Measurements from ENCODE around the gene CASKIN1.

CASKIN1 gene

DNA sequence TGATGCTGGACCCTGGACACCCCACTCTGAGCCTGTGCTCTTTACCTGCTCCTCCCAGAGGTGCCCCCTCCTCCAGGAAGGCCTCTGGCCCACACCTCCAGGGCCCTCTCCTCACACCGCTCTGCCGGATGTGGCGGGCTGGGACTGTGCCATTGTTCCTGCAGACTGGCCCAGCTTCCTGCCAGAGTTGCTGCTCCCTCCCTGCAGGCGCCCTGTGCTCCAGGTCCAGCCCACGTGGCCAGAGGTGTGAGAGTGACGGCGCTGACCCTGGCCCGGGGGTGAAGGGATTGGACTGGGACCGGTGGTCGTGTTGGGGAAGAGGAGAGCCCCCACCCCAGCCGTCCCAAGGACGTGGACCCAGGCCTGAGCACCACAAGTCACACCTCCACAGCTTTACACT lies 32.7 kb upstream of the CASKIN1 start:
- TF ChIP-seq POLR2A (IDR thresholded peaks at IDR 0.05; ENCODE audit: low read depth, low read length) = no peak
- no peak for FAIRE-seq

DNA sequence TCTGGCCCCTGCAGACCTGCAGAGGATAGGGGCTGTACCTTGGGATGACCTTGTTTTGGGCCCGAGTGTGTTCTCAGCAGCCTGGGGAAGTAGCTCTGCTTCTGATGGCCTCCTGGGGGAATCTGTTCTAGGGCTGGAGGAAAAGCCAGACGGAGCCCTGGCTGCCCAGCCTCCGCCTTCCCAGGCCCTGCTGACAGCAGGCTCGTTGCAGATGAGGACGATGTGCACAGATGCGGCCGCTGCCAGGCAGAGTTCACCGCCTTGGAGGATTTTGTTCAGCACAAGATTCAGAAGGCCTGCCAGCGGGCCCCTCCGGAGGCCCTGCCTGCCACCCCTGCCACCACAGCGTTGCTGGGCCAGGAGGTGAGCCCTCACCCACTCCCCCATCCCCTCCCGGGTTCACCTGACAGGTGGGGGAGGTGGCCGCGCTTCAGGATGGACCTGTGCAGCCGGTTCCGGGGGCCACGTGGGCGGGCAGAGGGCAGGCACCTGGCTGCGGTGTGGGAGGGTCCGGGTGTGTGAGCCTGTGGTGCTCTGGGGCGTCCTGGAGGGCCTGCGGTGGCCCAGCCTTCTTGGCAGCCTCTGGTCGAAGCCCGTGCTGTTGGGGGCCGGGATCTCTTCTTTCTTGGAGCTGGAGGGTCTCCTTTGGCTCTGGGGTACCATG lies 31.9 kb upstream of the CASKIN1 start:
- FAIRE-seq (no peak), DNase-seq (ENCODE audit: insufficient read length, low spot score) (no peak)

More for the DNA sequence above, 32.7 kb upstream of the CASKIN1 start:
- DNase-seq (ENCODE audit: insufficient read length, low spot score) = no peak

DNA sequence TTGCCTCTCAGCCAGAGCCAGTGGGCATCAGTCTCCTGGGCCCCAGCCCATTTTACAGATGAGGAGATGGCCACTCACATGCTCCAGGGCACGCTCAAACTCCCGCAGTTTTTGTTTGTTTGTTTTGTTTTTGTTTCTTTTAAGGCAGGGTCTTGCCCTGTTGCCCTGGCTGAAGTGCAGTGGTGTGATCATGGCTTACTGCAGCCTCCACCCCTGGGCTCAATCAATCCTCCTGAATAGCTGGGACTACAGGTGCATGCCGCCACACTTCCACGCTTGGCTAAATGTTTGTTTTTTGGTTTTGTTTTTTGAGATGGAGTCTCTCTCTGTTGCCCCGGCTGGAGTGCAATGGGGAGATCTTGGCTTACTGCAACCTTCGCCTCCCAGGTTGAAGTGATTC lies 30.5 kb upstream of the CASKIN1 start:
- DNase-seq (ENCODE audit: insufficient read length, low spot score) (no peak), FAIRE-seq (no peak)
- TF ChIP-seq POLR2A (IDR thresholded peaks at IDR 0.05; ENCODE audit: low read depth, low read length) = no peak

More for the DNA sequence above, 31.9 kb upstream of the CASKIN1 start:
- no peak for TF ChIP-seq POLR2A (IDR thresholded peaks at IDR 0.05; ENCODE audit: low read depth, low read length)

DNA sequence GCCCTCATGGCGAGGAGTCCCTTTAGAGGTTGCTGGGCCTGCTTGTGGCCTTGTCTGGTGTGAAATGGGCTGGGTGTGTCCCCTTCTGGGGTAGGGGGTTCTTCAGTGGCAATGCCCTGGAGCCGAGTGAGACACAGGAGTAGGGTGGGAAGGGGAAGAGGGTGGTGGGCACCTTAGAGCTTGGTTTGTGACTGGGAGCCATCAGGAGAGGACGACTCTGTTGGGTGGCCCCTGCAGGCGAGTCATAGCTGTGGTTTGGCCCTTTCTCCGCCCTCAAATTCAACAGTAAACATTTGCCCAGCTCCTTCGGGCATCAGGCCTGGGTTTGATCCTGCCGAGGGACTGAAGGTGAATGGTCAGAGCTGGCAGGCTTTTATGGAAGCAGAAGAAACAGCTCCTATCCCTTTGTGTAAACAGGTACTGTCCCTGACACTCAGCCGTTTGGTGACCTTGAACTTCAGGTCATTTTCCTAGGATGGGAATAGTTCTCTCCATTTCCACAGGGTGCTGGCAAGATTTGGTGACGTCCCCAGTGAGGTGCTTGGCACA lies 29.9 kb upstream of the CASKIN1 start:
- TF ChIP-seq POLR2A (IDR thresholded peaks at IDR 0.05; ENCODE audit: low read depth, low read length) = no peak
- FAIRE-seq = no peak
- peak; percentile 86 for DNase-seq (ENCODE audit: insufficient read length, low spot score)

DNA sequence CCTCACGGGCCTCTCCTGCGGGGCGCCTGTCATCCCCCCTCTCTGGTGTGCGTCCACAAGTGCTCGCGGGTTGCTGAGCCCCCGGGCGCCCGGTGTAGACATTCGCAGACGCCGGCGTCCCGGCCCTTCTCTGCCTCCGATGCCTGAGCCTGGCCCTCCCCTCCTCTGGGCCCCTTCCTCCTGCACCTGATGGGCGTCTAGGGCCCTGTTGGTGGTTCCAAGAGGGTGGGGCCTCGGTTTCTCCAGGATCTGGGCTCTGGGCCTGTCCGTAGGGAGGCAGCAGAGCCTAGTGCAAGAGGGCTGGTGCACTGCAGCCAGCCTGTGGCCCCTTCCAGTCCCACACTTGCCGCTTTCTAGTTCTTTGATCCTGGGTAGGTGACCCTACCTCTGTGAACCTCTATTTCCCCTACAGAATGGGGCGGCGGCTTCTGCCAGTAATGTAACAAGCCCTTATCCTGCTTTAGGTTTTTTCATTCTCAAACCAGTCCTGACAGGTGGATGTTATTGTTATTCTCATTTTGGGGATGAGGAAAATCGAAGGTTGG lies 27.6 kb upstream of the CASKIN1 start:
- no peak for DNase-seq (ENCODE audit: insufficient read length, low spot score)
- TF ChIP-seq POLR2A (IDR thresholded peaks at IDR 0.05; ENCODE audit: low read depth, low read length) = no peak
- FAIRE-seq = no peak

DNA sequence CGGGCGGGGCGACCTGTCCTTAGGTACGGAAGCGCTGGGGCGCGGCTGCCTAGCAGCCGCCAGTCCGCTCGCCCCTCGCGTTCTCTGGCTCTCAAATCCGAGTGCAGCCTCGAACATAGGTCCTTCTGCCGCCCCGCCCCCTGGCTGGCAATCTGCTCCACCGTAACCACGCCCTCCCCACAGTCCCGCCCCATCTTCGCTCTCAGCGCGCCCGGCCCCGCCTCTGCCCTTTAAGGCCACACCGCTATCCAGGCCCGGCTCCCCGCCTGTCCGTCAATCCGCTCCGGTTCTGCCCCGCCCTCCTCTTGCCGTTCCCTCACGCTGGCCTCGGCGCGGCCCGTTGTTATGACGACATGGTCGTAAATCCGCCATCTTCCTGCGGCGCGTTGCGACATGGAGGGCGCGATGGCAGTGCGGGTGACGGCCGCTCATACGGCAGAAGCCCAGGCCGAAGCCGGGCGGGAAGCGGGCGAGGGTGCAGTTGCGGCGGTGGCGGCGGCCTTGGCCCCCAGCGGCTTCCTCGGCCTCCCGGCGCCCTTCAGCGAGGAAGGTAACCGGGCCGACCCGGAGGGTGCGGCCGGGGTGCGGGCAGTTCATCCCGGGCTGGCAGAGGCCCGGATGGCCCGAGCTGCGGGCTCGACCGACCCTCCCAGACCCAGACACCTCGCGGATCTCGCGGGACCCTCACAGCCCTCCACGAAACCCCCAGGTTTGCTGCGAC lies 27.0 kb upstream of the CASKIN1 start, which contains the start of gene E4F1:
E4F1 (plus strand) TSS at position 371 of the 721 bp plus-strand sequence; CDS start at position 394, 23 bp downstream.
- peak; percentile 20 for FAIRE-seq
- peak; percentile 99 for DNase-seq (ENCODE audit: insufficient read length, low spot score)

DNA sequence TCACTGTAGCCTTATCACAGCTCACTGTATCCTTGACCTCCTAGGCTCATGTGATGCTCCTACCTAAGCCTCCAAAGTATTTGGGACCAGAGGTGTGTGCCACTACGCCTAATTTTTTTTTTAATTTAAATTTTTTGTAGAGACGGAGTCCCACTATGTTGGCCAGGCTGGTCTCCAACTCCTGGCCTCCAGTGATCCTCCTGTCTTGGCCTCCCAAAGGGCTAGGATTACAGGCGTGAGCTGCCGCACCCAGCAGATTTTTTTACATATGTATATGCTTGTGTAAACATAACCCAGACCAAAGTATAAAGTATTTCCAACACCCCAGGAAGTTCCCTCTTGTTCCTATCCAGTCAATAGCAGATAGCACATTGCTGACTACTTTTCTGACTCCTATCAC lies 19.9 kb upstream of the CASKIN1 start:
- FAIRE-seq (no peak), DNase-seq (ENCODE audit: insufficient read length, low spot score) (no peak)
- TF ChIP-seq POLR2A (IDR thresholded peaks at IDR 0.05; ENCODE audit: low read depth, low read length) = no peak

More for the DNA sequence above, 27.0 kb upstream of the CASKIN1 start, which contains the start of gene E4F1:
- TF ChIP-seq POLR2A (IDR thresholded peaks at IDR 0.05; ENCODE audit: low read depth, low read length) = peak; percentile 98

DNA sequence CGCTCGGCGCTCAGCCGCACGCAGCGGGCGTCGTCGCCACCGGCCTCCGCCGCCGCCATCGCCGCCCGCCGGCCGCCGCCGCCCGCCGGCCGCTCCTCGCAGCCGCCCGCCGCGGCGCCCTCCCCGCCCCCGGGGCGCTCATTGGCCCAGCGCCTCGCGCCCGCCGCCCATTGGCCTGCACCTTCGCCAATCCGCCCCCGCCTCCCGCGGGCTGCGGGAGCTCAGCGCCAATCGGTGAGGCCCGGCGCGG lies 18.2 kb upstream of the CASKIN1 start, which contains the start of gene PGP:
PGP (minus strand) TSS at position 122 of the 250 bp plus-strand sequence; CDS start at position 59, 63 bp downstream.
- no peak for FAIRE-seq

DNA sequence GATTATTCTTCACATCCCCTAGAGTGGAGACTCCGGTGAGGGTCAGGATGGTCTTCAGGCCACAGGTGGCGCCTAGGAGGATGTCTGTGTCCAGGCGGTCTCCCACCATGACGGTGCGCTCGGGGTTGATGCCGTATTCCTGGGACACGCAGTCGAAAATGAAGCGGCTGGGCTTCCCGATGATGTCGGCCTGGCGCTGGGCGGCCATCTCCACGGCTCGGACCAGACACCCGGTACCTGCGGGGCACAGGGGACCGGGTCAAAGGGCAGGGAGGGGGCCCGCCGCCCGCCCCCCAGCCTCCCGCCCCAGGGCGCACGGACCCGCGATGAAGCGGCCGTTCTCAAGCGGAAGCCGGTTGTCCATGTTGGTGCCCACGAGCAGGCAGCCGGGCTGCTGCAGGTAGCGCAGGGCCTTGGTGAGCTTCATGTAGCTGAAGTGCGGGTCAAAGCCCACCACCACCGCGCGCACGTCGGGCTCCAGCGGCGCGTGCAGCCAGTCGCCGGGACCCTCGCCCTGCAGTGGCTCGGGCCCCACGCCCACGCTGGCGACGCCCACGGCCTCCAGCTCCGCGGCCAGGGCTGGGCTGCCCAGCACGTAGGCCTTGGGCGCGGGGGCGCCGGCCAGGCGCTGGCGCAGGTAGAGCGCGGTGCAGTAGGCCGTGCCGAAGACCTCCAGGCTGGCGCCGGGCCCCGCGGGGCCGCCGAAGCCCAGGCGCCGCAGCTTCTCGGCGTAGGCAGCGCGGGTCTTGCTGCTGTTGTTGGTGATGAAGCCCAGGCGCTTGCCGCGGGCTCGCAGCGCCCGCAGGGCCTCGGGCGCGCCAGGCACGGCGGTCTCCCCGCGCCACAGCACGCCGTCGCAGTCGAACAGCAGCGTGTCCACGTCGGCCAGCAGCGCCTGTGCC lies 17.7 kb upstream of the CASKIN1 start:
- no peak for FAIRE-seq
- no peak for DNase-seq (ENCODE audit: insufficient read length, low spot score)
- TF ChIP-seq POLR2A (IDR thresholded peaks at IDR 0.05; ENCODE audit: low read depth, low read length) = no peak

More for the DNA sequence above, 18.2 kb upstream of the CASKIN1 start, which contains the start of gene PGP:
- TF ChIP-seq POLR2A (IDR thresholded peaks at IDR 0.05; ENCODE audit: low read depth, low read length) = peak; percentile 88
- DNase-seq (ENCODE audit: insufficient read length, low spot score) = no peak

DNA sequence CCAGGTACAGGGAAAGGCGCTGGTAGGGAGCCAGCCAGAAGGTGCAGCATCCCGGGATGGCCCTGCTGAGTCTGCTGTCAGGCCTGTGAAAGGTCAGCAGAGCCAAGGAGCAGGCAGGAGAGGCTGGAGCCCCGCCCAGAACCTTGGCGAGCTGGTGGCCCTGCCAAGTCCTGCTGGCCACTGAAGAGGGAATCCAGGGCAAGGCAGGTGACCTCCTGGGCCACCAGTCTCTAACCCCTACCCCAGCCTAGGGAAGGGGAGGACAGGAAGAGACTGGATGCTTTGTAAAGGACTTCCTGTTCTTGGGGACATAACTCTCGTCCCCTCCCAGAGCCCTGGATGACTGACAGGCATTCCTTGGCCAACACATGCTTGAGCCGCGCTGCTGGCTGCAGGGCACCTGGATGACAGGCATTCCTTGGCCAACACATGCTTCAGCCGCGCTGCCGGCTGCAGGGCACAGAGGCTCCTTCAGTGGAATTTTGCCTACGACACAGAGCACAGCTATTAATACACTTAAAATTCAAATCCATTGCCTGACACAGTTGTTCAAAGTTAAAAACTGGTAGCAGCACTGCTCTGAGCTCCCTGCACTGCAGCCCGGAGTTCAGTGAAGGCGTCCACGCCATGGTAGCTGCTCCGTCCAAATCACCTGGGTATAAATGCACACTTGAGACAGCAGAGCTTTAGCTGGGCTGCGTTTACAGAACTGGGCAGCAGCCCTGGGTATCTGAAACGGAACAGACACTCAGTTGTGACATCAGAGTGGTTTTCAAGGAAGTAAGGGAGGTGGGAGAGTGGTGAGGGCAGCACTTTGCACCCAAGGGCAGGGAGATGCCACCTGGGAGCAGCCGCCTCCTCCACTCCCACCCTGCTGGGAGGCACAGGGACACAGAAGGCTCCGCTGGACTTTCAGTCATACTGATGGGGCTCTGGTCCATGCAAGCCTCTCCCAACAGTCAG lies 16.2 kb upstream of the CASKIN1 start:
- FAIRE-seq = no peak
- DNase-seq (ENCODE audit: insufficient read length, low spot score) = no peak
- no peak for TF ChIP-seq POLR2A (IDR thresholded peaks at IDR 0.05; ENCODE audit: low read depth, low read length)

DNA sequence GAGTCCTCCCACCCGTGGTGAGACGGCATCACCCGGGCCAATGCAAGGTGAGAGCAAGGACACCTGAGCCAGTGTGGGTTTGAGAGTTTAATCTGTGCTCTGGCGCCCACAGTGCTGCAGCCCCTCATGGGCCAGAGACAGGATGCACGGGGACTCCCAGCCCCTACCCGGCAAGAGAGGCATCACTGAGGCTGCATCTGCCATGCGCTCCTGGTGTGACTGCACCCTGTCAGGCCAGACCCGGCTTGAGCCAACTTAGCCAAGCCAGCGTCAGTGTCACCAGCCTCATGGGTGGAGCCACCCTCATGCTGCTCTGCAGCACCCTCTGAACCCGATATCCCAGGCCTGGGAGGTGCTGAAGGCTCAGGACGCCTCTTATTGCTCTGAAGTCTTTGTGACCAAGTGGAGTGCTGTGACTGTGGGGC lies 15.5 kb upstream of the CASKIN1 start:
- no peak for DNase-seq (ENCODE audit: insufficient read length, low spot score)
- no peak for TF ChIP-seq POLR2A (IDR thresholded peaks at IDR 0.05; ENCODE audit: low read depth, low read length)
- FAIRE-seq = no peak
